Activated T-cell treated with anti-CD3 and anti-CD28 coated beads for 4 hours (primary cell): ENCODE results near the gene PDRG1.

Source experiments
- DNase-seq: peaks from one replicate; pipeline ENCODE4 v3.0.0-alpha.2; 2020

Gene PDRG1

DNA sequence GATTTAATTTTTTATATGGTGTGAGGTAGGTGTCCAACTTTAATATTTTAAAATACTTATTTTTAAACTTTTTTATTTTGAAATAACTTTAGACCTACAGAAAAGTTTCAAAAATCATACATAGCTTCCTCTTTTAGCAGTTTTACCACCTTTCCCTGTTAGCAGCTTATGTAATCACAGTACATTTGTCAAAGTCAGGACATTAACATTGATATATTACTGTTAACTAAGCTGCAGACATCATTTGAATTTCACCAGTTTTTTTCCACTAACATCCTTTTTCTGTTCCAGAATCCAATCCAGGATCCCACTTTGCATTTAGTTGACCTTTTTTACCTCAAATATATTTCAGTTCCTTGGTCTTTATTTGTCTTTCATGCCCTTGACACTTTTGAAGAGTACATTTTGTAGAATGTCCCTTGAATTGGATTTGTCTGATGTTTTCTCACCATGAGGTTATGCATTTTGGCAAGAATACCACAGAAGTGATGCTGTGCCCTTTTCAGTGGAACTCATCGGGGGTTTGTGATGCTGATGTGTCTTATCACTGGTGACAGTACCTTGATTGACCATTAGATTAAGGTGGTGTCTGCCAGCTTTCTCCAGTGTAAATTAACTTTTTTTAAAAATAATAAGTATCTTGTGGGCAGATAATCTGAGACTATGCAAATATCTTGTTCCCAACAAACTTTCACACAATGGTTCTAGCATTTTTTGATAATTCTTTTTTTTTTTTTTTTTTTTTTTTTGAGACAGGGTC lies 48.0 kb downstream of the PDRG1 start:
- no peak for DNase-seq

DNA sequence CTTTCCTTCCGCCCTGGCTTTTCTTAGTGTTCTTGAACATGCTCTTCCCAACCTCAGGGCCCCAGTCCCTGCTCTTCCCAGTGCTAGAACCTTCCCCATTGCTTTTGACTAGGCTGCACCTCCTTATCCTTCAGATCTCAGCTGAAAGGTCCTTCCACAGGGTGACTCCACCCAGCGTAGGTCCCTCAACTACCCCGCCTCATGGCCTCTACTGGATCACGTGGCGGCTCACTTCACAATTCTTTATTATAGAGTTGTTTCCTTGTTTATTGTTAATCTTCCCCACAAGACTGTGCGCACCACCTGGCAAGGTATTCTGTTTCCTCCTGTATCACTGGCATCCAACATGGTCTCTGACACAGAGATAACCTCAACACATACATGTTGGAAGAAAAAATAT lies 50.2 kb downstream of the PDRG1 start:
- DNase-seq = no peak

DNA sequence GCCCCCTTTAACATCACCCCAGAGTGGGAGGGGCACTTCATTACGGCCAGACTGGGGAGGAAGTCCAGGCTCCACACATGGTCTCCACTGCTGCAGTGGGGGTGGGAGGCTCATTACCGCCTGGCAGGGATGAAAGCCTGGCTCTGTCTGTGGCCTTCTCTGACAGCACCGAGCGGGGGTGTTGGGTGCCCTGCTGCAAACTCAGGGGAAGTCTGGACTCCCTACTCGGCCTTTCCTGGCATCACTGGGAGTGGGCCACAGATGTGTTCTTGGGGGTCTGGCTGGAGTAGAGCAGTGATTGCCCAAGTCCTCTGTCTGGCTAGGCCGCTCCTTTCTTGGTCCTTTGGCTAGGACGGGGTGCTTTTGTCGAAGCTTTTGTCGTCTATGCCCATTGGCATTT lies 54.3 kb downstream of the PDRG1 start:
- no peak for DNase-seq

DNA sequence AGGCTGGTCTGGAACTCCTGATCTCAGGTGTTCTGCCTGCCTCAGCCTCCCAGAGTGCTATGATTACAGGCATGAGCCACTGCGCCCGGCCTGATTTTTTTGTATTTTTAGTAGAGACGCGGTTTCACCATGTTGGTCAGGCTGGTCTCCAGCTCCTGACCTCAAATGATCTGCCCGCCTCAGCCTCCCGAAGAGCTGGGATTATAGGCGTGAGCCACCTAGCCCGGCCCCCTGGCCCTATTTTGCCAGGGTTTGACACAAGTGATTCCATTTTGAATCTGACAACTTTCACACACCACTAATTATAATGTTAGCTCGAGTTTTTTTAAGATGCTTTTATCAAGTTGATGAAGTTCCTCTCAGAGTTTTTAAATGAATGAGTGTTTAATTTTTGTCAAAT lies 55.8 kb downstream of the PDRG1 start:
- no peak for DNase-seq

DNA sequence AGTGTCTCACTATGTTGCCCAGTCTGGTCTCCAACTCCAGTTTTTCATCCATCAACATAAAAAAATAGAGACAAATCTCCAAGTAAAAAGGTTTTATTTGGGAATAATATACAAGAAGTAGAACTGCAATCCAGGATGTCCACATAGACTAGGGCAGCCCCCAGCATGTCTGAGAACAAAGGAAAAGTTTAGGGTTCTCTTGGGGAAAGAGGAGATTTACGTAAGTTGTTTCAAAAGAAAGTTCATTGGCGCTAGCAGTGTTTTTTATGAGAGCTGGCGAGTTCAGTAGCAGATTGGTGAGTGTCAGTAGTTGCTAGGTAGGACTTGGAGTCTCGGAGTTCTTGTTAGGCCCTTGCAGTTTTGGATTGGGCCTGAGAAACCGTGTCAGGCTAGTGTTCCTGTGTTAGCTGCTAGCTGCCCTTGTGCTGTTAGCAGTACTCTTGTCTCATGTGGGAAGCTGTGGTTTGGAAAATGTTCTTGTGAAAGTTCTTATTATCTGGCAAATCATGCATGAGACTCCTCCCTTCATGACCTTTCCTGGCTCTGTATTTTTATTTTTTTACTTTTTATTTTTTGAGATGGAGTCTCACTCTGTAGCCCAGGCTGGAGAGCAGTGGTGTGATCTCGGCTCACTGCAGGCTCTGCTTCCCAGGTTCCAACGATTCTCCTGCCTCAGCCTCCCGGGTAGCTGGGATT lies 56.7 kb downstream of the PDRG1 start:
- DNase-seq = no peak
